HepG2 (cell line): ENCODE measurements around the gene PKLR. TPM values are rescaled to one million over a fixed set of nuclear protein-coding genes. Genes with fewer than 3 reads are reported as not detected.

Source experiments
- AGO2 ChIP-seq: fragments of 200-400 bp; formaldehyde crosslinking; optimal IDR thresholded peaks from 2 replicates; pipeline ENCODE3; 2017; ENCODE audit warnings: mild to moderate bottlenecking, low read depth, low read length, moderate library complexity
- ATF7-NPFF ChIP-seq: sonication (generic); formaldehyde crosslinking; IDR thresholded peaks from 2 replicates; pipeline ENCODE4 v1.8.1; 2023; ENCODE audit warnings: mild to moderate bottlenecking, low read depth, missing genetic modification reagents, moderate library complexity
- HMGXB3 ChIP-seq: sonication (generic); formaldehyde crosslinking; IDR thresholded peaks from 2 replicates; pipeline ENCODE4 v1.4.0; 2020; ENCODE audit warnings: missing genetic modification reagents, borderline replicate concordance
- RFX5 ChIP-seq: IDR thresholded peaks from 2 replicates; pipeline ENCODE4 v1.6.1; 2011; ENCODE audit warnings: low read depth, low read length, improper control_type of control experiment
- SMAD9 ChIP-seq: sonication (generic); formaldehyde crosslinking; IDR thresholded peaks from 2 replicates; pipeline ENCODE4 v1.5.1; 2020; ENCODE audit warnings: mild to moderate bottlenecking, missing genetic modification reagents
- SPEN ChIP-seq: sonication (generic); formaldehyde crosslinking; IDR thresholded peaks from 2 replicates; pipeline ENCODE4 v1.5.1; 2020; ENCODE audit warnings: low read depth, mild to moderate bottlenecking, missing genetic modification reagents
- ZNF224 ChIP-seq: sonication (generic); formaldehyde crosslinking; IDR thresholded peaks from 2 replicates; pipeline ENCODE4 v1.5.0; 2020; ENCODE audit warnings: mild to moderate bottlenecking, missing genetic modification reagents
- ZNF512B ChIP-seq: sonication (generic); formaldehyde crosslinking; IDR thresholded peaks from 2 replicates; pipeline ENCODE4 v1.5.1; 2020; ENCODE audit warnings: missing genetic modification reagents, mild to moderate bottlenecking, borderline replicate concordance
- ZNF550 ChIP-seq: sonication (generic); formaldehyde crosslinking; IDR thresholded peaks from 2 replicates; pipeline ENCODE4 v1.4.0; 2020; ENCODE audit warnings: mild to moderate bottlenecking, missing genetic modification reagents, borderline replicate concordance
- ZNF567 ChIP-seq: sonication (generic); formaldehyde crosslinking; IDR thresholded peaks from 2 replicates; pipeline ENCODE4 v1.8.1; 2023; ENCODE audit warnings: mild to moderate bottlenecking, missing genetic modification reagents, borderline replicate concordance
- ZNF777 ChIP-seq: sonication (generic); formaldehyde crosslinking; IDR thresholded peaks from 2 replicates; pipeline ENCODE4 v1.4.0; 2020; ENCODE audit warnings: missing genetic modification reagents
- polyA plus RNA-seq, 8 experiments: library from polyadenylated mRNA; depleted of rRNA in 3 of 8; stranded (reverse) in 7 of 8; unstranded in 1 of 8; fragments of >200 nt; fragmentation: Illumina TruSeq in 4 of 8; extraction: Trizol in 4 of 8; gene quantifications; 2 replicates each; pipeline versions ENCODE4 v1.2.1 to v1.2.3, GENCODE V29; 2011 to 2016; ENCODE audit warnings: low read depth in 4 of 8, missing spikeins in 1 of 8, mixed read lengths in 1 of 8; ENCODE audit not compliant: insufficient read depth in 1 of 8
- total RNA-seq, 5 experiments: library from RNA; depleted of rRNA; stranded (reverse); fragments of >200 nt; fragmentation: Illumina TruSeq; extraction: Trizol; gene quantifications; 2 replicates each; pipeline ENCODE4 v1.2.3, GENCODE V29; 2016; ENCODE audit warnings: low read depth in 1 of 5
- TF ChIP-seq, protein P1 (sequence below): sonication (generic); formaldehyde crosslinking; IDR thresholded peaks from 2 replicates; pipeline ENCODE4 v1.9.0; 2021; ENCODE audit warnings: missing genetic modification reagents, borderline replicate concordance
- TF ChIP-seq, protein P2 (sequence below): IDR thresholded peaks from 2 replicates; pipeline ENCODE4 v1.6.1; 2016; ENCODE audit warnings: control low read depth
- TF ChIP-seq, protein P3 (sequence below): sonication (generic); formaldehyde crosslinking; IDR thresholded peaks from 2 replicates; pipeline ENCODE4; 2020; ENCODE audit warnings: missing genetic modification reagents, mild to moderate bottlenecking, borderline replicate concordance

Gene PKLR
- total and polyA plus RNA-seq, 2 of the 13 experiments (the other 11 are each of a cell fraction or from before 2014, with no cell fraction given), result 10.3 to 29.3 TPM

DNA sequence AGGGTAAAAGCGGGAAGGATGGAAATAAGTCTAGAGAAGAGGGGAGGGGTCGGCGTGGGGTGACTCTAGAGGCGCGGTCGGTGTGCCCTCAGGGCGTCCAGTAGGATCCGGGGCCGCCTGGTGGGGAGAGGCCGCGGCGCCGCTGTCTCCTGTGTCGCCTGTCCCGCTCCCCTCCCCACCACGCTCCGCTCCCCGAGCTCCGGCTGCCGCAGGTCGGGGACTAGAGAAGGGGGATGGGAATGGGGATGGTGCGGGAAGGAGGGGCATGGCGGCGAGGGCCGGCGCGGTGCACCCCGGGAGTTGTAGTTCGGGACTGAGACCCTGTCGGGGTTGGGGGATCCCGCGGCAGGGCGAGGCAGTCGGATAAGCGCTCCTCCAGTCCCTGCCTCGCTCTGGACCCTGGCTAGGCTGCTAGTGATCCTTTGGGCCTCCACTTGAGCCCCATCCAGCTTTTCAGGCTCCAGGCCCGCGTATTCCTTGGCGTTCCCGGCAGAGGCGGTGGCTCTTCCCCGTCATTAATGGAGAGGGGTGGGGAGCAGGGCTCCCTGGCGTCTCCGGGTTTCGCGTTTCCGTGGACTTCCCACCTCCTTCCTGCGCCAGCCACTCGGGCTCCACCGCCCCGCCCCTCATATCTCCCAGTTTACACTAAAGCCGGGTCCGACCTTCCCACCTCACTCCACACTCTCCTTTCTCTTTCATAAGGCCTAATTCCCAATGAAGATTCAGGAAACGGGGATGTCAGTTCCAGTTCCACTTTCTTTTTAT lies 45.8 kb downstream of the PKLR start, which contains the start of gene ENTREP3 (continued):
- TF ChIP-seq HMGXB3 (peak; percentile 79), ZNF777 (peak; percentile 55; the same call in 1 of the 2 replicates), ATF7-NPFF (CRISPR knock-in tag) (no peak), RFX5 (no peak), AGO2 (peak; percentile 55), SPEN (CRISPR knock-in tag) (peak; percentile 56; the same call in 1 of the 2 replicates), SMAD9 (CRISPR knock-in tag) (no peak), ZNF512B (CRISPR knock-in tag) (no peak), ZNF567 (no peak), ZNF224 (CRISPR knock-in tag) (no peak), ZNF550 (CRISPR knock-in tag) (no peak)
- TF ChIP-seq, protein P1, sequence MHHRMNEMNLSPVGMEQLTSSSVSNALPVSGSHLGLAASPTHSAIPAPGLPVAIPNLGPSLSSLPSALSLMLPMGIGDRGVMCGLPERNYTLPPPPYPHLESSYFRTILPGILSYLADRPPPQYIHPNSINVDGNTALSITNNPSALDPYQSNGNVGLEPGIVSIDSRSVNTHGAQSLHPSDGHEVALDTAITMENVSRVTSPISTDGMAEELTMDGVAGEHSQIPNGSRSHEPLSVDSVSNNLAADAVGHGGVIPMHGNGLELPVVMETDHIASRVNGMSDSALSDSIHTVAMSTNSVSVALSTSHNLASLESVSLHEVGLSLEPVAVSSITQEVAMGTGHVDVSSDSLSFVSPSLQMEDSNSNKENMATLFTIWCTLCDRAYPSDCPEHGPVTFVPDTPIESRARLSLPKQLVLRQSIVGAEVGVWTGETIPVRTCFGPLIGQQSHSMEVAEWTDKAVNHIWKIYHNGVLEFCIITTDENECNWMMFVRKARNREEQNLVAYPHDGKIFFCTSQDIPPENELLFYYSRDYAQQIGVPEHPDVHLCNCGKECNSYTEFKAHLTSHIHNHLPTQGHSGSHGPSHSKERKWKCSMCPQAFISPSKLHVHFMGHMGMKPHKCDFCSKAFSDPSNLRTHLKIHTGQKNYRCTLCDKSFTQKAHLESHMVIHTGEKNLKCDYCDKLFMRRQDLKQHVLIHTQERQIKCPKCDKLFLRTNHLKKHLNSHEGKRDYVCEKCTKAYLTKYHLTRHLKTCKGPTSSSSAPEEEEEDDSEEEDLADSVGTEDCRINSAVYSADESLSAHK (CRISPR knock-in tag), result no peak
- TF ChIP-seq, protein P2, sequence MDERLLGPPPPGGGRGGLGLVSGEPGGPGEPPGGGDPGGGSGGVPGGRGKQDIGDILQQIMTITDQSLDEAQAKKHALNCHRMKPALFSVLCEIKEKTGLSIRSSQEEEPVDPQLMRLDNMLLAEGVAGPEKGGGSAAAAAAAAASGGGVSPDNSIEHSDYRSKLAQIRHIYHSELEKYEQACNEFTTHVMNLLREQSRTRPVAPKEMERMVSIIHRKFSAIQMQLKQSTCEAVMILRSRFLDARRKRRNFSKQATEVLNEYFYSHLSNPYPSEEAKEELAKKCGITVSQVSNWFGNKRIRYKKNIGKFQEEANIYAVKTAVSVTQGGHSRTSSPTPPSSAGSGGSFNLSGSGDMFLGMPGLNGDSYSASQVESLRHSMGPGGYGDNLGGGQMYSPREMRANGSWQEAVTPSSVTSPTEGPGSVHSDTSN (CRISPR knock-in tag), result no peak
- TF ChIP-seq, protein P3, sequence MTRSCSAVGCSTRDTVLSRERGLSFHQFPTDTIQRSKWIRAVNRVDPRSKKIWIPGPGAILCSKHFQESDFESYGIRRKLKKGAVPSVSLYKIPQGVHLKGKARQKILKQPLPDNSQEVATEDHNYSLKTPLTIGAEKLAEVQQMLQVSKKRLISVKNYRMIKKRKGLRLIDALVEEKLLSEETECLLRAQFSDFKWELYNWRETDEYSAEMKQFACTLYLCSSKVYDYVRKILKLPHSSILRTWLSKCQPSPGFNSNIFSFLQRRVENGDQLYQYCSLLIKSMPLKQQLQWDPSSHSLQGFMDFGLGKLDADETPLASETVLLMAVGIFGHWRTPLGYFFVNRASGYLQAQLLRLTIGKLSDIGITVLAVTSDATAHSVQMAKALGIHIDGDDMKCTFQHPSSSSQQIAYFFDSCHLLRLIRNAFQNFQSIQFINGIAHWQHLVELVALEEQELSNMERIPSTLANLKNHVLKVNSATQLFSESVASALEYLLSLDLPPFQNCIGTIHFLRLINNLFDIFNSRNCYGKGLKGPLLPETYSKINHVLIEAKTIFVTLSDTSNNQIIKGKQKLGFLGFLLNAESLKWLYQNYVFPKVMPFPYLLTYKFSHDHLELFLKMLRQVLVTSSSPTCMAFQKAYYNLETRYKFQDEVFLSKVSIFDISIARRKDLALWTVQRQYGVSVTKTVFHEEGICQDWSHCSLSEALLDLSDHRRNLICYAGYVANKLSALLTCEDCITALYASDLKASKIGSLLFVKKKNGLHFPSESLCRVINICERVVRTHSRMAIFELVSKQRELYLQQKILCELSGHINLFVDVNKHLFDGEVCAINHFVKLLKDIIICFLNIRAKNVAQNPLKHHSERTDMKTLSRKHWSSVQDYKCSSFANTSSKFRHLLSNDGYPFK, result no peak
